ENCODE results near the gene SLC25A23. TPM values are rescaled to one million over a fixed set of nuclear protein-coding genes. Genes with fewer than 3 reads are reported as not detected.
A peak's percentile ranks its signal among the peaks of the same experiment; 100 is the strongest.

The SLC25A23 gene
- total and polyA plus RNA-seq, 2 of the 8 experiments (the other 6 are each of a cell fraction or from before 2014, with no cell fraction given) = 18.0 to 48.1 TPM

GRCh38 chr19:6424195-6424938 is 35.2 kb downstream of the SLC25A23 start, which contains the start of gene KHSRP:
Gene KHSRP (minus strand): TSS chr19:6424811. CDS start chr19:6424701, 110 bp downstream.
- FAIRE-seq = no peak
- Histone ChIP-seq H4K8ac (ENCODE audit: extremely low read depth, insufficient read depth, low read length) (peak within 1 kb of the TSS; percentile 96), H3K36me3 (ENCODE audit: control insufficient read depth in 2 of 4, insufficient read depth in 4 of 4, low read length in 3 of 4) (peaks cover 21 to 30% (median 28%) of the 10 kb centered on the region in 4 experiments), H4K91ac (replicated peaks; ENCODE audit: insufficient read length, low read length) (peak within 1 kb of the TSS; percentile 93), H3K23me2 (ENCODE audit: low read depth, low read length) (peaks cover 8% of the 10 kb centered on the region), H3K4ac (replicated peaks; ENCODE audit: insufficient read length, low read depth, low read length) (peak within 1 kb of the TSS; percentile 48), H3K14ac (ENCODE audit: insufficient read length) (no peak within 1 kb of the TSS), H3K23ac (ENCODE audit: insufficient read length) (no peak within 1 kb of the TSS), H4K5ac (ENCODE audit: insufficient read length, low read depth, low read length) (peak within 1 kb of the TSS; percentile 73), H3K79me2 (ENCODE audit: control insufficient read depth in 1 of 2, insufficient read depth in 2 of 2, low read length in 2 of 2) (peaks cover 34 to 48% of the 10 kb centered on the region in 2 experiments), H2AK5ac (ENCODE audit: low read depth, low read length) (peak within 1 kb of the TSS; percentile 91; the same call in 1 of the 2 replicates), H3K4me3 (ENCODE audit: extremely low read depth in 1 of 4, insufficient read depth in 2 of 4, low read depth in 3 of 4, low read length in 4 of 4) (peak within 1 kb of the TSS; percentile 77 to 100 (median 96)), H2AFZ (ENCODE audit: low read length) (0 out of 2 replicates have a peak within 1 kb of the TSS, but pooled peaks have one; percentile 6), H3K9me3 (ENCODE audit: insufficient read depth in 2 of 2, low read depth in 1 of 2, low read length in 1 of 2) (peaks cover 0 to 5% of the 10 kb centered on the region in 2 experiments; a peak in 2 of 4 replicates), H3K27me3 (replicated peaks in 1 of 4; ENCODE audit: control insufficient read depth in 3 of 4, extremely low read depth in 1 of 4, insufficient read depth in 3 of 4, low read length in 3 of 4) (no peaks in the 10 kb centered on the region; a peak in 1 of 7 replicates), H3K79me1 (ENCODE audit: low read depth, low read length) (peaks cover 10% of the 10 kb centered on the region), H3K9ac (replicated peaks in 1 of 4; ENCODE audit: extremely low read depth in 1 of 4, low read depth in 3 of 4, low read length in 3 of 4) (peak within 1 kb of the TSS; percentile 68 to 98 (median 78)), H2BK15ac (ENCODE audit: low read length) (0 out of 2 replicates have a peak within 1 kb of the TSS, but pooled peaks have one; percentile 72), H3K4me1 (replicated peaks in 1 of 4; ENCODE audit: control insufficient read depth in 3 of 4, insufficient read depth in 4 of 4, low read length in 3 of 4) (peaks cover 0 to 4% (median 0%) of the 10 kb centered on the region in 4 experiments; a peak in 2 of 7 replicates), H2BK5ac (ENCODE audit: low read depth, low read length) (peak within 1 kb of the TSS; percentile 71; the same call in 1 of the 2 replicates), H2BK20ac (ENCODE audit: low read length) (no peak within 1 kb of the TSS), H3K56ac (replicated peaks; ENCODE audit: insufficient read length, low read depth, low read length) (peak within 1 kb of the TSS; percentile 77), H2BK120ac (replicated peaks; ENCODE audit: low read depth, low read length) (peak within 1 kb of the TSS; percentile 90), H4K20me1 (replicated peaks in 1 of 2; ENCODE audit: control insufficient read depth in 1 of 2, insufficient read depth in 2 of 2, low read length in 2 of 2) (peaks cover 44 to 46% of the 10 kb centered on the region in 2 experiments), H3K18ac (ENCODE audit: extremely low read depth, low read length) (peak within 1 kb of the TSS; percentile 67), H3K4me2 (ENCODE audit: insufficient read depth in 1 of 2, low read depth in 2 of 2, low read length in 2 of 2) (peak within 1 kb of the TSS; percentile 90 to 95), H2BK12ac (ENCODE audit: low read depth, low read length) (peak within 1 kb of the TSS; percentile 71; the same call in 1 of the 2 replicates), H3K27ac (ENCODE audit: low read depth, low read length) (peak within 1 kb of the TSS; percentile 65)
- peak in 1 of 2 experiments; percentile 59 for DNase-seq (ENCODE audit: low read depth in 1 of 2, low spot score in 2 of 2)
- CTCF ChIA-PET (ENCODE audit: partially characterized antibody) = interaction anchor here (0.9 to 1.0 kb wide), 2 partner anchors 48 to 108 kb away, joined by 3 read pairs; no protein-coding TSS in a partner anchor
- POLR2A ChIA-PET (ENCODE audit: partially characterized antibody) = interaction anchor here (0.6 to 2.3 kb wide), 29 partner anchors 9 to 339 kb away, joined by 3 to 15 read pairs (median 4); partner anchors contain the start of genes ALKBH7, CLPP, GTF2F1 and SLC25A23
- WGBS, 2 experiments (ENCODE audit: extremely low coverage in 1 of 2, insufficient coverage in 1 of 2, insufficient read length in 1 of 2, insufficient replicate concordance in 2 of 2, low coverage in 1 of 2, low lambda C conversion rate in 2 of 2, missing lambda C conversion rate in 1 of 2) = 1% methylated on average over 23 of the region's 114 CpGs; no CpG with 5 or more reads in 1 of the 2 experiments
- TF ChIP-seq POU5F1 (IDR thresholded peaks at IDR 0.05; ENCODE audit: low read depth, low read length) (no peak), SIX5 (IDR thresholded peaks at IDR 0.05; ENCODE audit: low read depth, low read length) (no peak), POLR2AphosphoS5 (IDR thresholded peaks at IDR 0.05; ENCODE audit: low read depth, low read length) (peak; percentile 49; the same call in 1 of the 2 replicates), EGR1 (IDR thresholded peaks at IDR 0.05; ENCODE audit: borderline replicate concordance, low read depth, low read length) (peak; percentile 9; the same call in 1 of the 2 replicates), E2F6 (IDR thresholded peaks at IDR 0.05) (peak; percentile 60; the same call in 1 of the 2 replicates), TBP (IDR thresholded peaks at IDR 0.05; ENCODE audit: low read depth, low read length) (peak; percentile 68; the same call in 1 of the 2 replicates), TAF7 (optimal IDR thresholded peaks at IDR 0.05; ENCODE audit: borderline replicate concordance, low read depth, low read length) (no peak), TEAD4 (IDR thresholded peaks at IDR 0.05; ENCODE audit: low read depth, low read length) (no peak), ATF3 (IDR thresholded peaks at IDR 0.05; ENCODE audit: insufficient read depth, low read depth, low read length) (peak; percentile 56; the same call in 1 of the 2 replicates)
